HG02623 (cell line): Measurements from ENCODE around the gene KRT6C.
"Not testable (repeated sequence)": the region's sequence is repeated elsewhere in the genome, so short reads cannot be mapped to it uniquely, and the experiment has no call there.

Experiments
- ATAC-seq: cut with Tn5 transposase; IDR thresholded peaks from one replicate; pipeline ENCODE4 v1.9.1; 2021; ENCODE audit warnings: moderate library complexity; ENCODE audit not compliant: unreplicated experiment

Gene KRT6C

GRCh38 chr12:52499806-52500560 is 26.4 kb upstream of the KRT6C start:
- ATAC-seq, result no peak

GRCh38 chr12:52498946-52499345 is 25.3 kb upstream of the KRT6C start:
- ATAC-seq, result no peak

GRCh38 chr12:52497975-52498374 is 24.4 kb upstream of the KRT6C start:
- no peak for ATAC-seq

- no peak for ATAC-seq
Measured at GRCh38 chr12:52496590-52497071, 23.0 kb upstream of the KRT6C start.

GRCh38 chr12:52496054-52496453 is 22.4 kb upstream of the KRT6C start:
- no peak for ATAC-seq

- no peak for ATAC-seq
Measured at GRCh38 chr12:52495389-52495788, 21.8 kb upstream of the KRT6C start.

GRCh38 chr12:52494518-52494917 is 20.9 kb upstream of the KRT6C start:
- no peak for ATAC-seq

GRCh38 chr12:52494100-52494499 is 20.5 kb upstream of the KRT6C start:
- ATAC-seq, result no peak

- no peak for ATAC-seq
Measured at GRCh38 chr12:52493172-52493571, 19.6 kb upstream of the KRT6C start, which contains the start of gene KRT6A. Gene KRT6A, minus strand, starts transcription at chr12:52493257. Its CDS starts 69 bp downstream, at chr12:52493188.

- ATAC-seq, result not testable (repeated sequence)
Measured at GRCh38 chr12:52492405-52492804, 18.8 kb upstream of the KRT6C start.

- not testable (repeated sequence) for ATAC-seq
Measured at GRCh38 chr12:52491495-52491894, 17.9 kb upstream of the KRT6C start.

GRCh38 chr12:52488736-52489135 is 15.1 kb upstream of the KRT6C start:
- no peak for ATAC-seq

- not testable (repeated sequence) for ATAC-seq
Measured at GRCh38 chr12:52487744-52488443, 14.3 kb upstream of the KRT6C start.

- ATAC-seq, result no peak
Measured at GRCh38 chr12:52487211-52487610, 13.6 kb upstream of the KRT6C start.

- no peak for ATAC-seq
Measured at GRCh38 chr12:52486166-52487105, 12.8 kb upstream of the KRT6C start.

- no peak for ATAC-seq
Measured at GRCh38 chr12:52480073-52480472, 6.5 kb upstream of the KRT6C start.

GRCh38 chr12:52477651-52478050 is 4.0 kb upstream of the KRT6C start:
- ATAC-seq, result no peak

GRCh38 chr12:52474212-52474611 is 607 bp upstream of the KRT6C start:
- ATAC-seq, result no peak

GRCh38 chr12:52469853-52470252 is 3.8 kb downstream of the KRT6C start:
- ATAC-seq, result no peak

GRCh38 chr12:52464897-52465296 is 8.7 kb downstream of the KRT6C start:
- ATAC-seq, result no peak

- ATAC-seq, result no peak
Measured at GRCh38 chr12:52461693-52462092, 11.9 kb downstream of the KRT6C start.
